HEK293 (cell line): ENCODE measurements around the gene RASGRF2.

Experiments used
- CTCF ChIA-PET: fragments of 350-600 bp; formaldehyde crosslinking; extraction: SDS; loops from one replicate; lab custom pipeline; 2021; ENCODE audit warnings: antibody characterized with exemption; lab: Yijun Ruan, JAX
- POLR2A ChIA-PET: fragments of 300-600 bp; formaldehyde crosslinking; extraction: SDS; loops from one replicate; lab custom pipeline; 2020; ENCODE audit warnings: antibody characterized with exemption, inconsistent platforms; lab: Yijun Ruan, JAX
- H3K27ac ChIP-seq: fragments of 200-500 bp; sonication (Bioruptor generic); 2 replicates; pipeline ENCODE4 v1.5.1; 2014; ENCODE audit warnings: low read depth, low read length, control low read depth, inconsistent platforms; ENCODE audit errors: extremely low read depth
- H3K36me3 ChIP-seq, 2 experiments: fragments of 200-500 bp in 1 of 2; sonication (Bioruptor generic) in 1 of 2; 1 replicate in 1 of 2; 2 replicates in 1 of 2; pipeline ENCODE4 v1.5.1; 2014 to 2017; ENCODE audit warnings: inconsistent platforms in 2 of 2, low read length in 2 of 2; ENCODE audit not compliant: control insufficient read depth in 2 of 2, insufficient read depth in 1 of 2
- H3K4me1 ChIP-seq: fragments of 200-500 bp; sonication (Bioruptor generic); 2 replicates; pipeline ENCODE4 v1.5.1; 2014; ENCODE audit warnings: mild to moderate bottlenecking, low read length, inconsistent platforms; ENCODE audit not compliant: control insufficient read depth, insufficient read depth
- H3K4me3 ChIP-seq: 2 replicates; pipeline ENCODE4 v1.5.1; 2011; ENCODE audit warnings: low read depth, mild to moderate bottlenecking, control low read depth, low read length, moderate library complexity
- H3K9me3 ChIP-seq: fragments of 200-500 bp; sonication (Bioruptor generic); 2 replicates; pipeline ENCODE4 v1.5.1; 2014; ENCODE audit warnings: low read depth, low read length, inconsistent platforms; ENCODE audit not compliant: control insufficient read depth, insufficient read depth
- BCL11A ChIP-seq: fragments of 450-650 bp; formaldehyde crosslinking; IDR thresholded peaks from 2 replicates; pipeline ENCODE4 v1.5.1; 2016; ENCODE audit warnings: low read depth, missing biosample characterization, missing genetic modification characterization
- BCL11B ChIP-seq: fragments of 450-650 bp; formaldehyde crosslinking; IDR thresholded peaks from 2 replicates; pipeline ENCODE4 v1.5.1; 2016; ENCODE audit warnings: low read depth, missing biosample characterization, missing genetic modification characterization
- GLIS1 ChIP-seq: fragments of 450-650 bp; formaldehyde crosslinking; IDR thresholded peaks from 2 replicates; pipeline ENCODE4 v1.5.1; 2016; ENCODE audit warnings: missing biosample characterization, missing genetic modification characterization
- MEIS1 ChIP-seq: sonication (generic); formaldehyde crosslinking; IDR thresholded peaks from 2 replicates; pipeline ENCODE4 v1.8.1; 2022; ENCODE audit warnings: missing genetic modification reagents, mild to moderate bottlenecking, borderline replicate concordance
- RBAK ChIP-seq: fragments of 450-650 bp; formaldehyde crosslinking; IDR thresholded peaks from 2 replicates; pipeline ENCODE4 v1.5.1; 2016; ENCODE audit warnings: missing biosample characterization, missing genetic modification characterization
- ZNF112 ChIP-seq: fragments of 450-650 bp; formaldehyde crosslinking; IDR thresholded peaks from 2 replicates; pipeline ENCODE4 v1.5.0; 2017; ENCODE audit warnings: missing biosample characterization, missing genetic modification characterization
- ZNF133 ChIP-seq: fragments of 450-650 bp; formaldehyde crosslinking; IDR thresholded peaks from 2 replicates; pipeline ENCODE4 v1.5.1; 2016; ENCODE audit warnings: missing biosample characterization, missing genetic modification characterization
- ZNF157 ChIP-seq: fragments of 450-650 bp; formaldehyde crosslinking; IDR thresholded peaks from 2 replicates; pipeline ENCODE4 v1.5.1; 2016; ENCODE audit warnings: missing biosample characterization, missing genetic modification characterization
- ZNF19 ChIP-seq: fragments of 450-650 bp; formaldehyde crosslinking; IDR thresholded peaks from 2 replicates; pipeline ENCODE4; 2016; ENCODE audit warnings: missing biosample characterization, missing genetic modification characterization, low read depth
- ZNF223 ChIP-seq: fragments of 450-650 bp; formaldehyde crosslinking; IDR thresholded peaks from 2 replicates; pipeline ENCODE4 v1.5.1; 2016; ENCODE audit warnings: missing biosample characterization, missing genetic modification characterization
- ZNF423 ChIP-seq: fragments of 450-650 bp; formaldehyde crosslinking; IDR thresholded peaks from 2 replicates; pipeline ENCODE4 v1.5.1; 2016; ENCODE audit warnings: missing biosample characterization, missing genetic modification characterization
- ZNF514 ChIP-seq: fragments of 450-650 bp; formaldehyde crosslinking; IDR thresholded peaks from 2 replicates; pipeline ENCODE4 v1.5.1; 2016; ENCODE audit warnings: missing biosample characterization, missing genetic modification characterization
- ZNF521 ChIP-seq: fragments of 450-650 bp; formaldehyde crosslinking; IDR thresholded peaks from 2 replicates; pipeline ENCODE4 v1.5.1; 2017; ENCODE audit warnings: missing biosample characterization, mild to moderate bottlenecking, missing genetic modification characterization
- ZNF530 ChIP-seq: fragments of 450-650 bp; formaldehyde crosslinking; IDR thresholded peaks from 2 replicates; pipeline ENCODE4 v1.5.1; 2016; ENCODE audit warnings: low read depth, missing biosample characterization, missing genetic modification characterization
- ZNF549 ChIP-seq: fragments of 450-650 bp; IDR thresholded peaks from 2 replicates; pipeline ENCODE4 v1.5.1; 2018; ENCODE audit warnings: missing biosample characterization, missing genetic modification characterization, mild to moderate bottlenecking, inconsistent platforms, moderate library complexity
- ZNF624 ChIP-seq: fragments of 450-650 bp; formaldehyde crosslinking; IDR thresholded peaks from 2 replicates; pipeline ENCODE4 v1.5.1; 2017; ENCODE audit warnings: missing biosample characterization, missing genetic modification characterization
- ZNF747 ChIP-seq: fragments of 450-650 bp; formaldehyde crosslinking; IDR thresholded peaks from 2 replicates; pipeline ENCODE4 v1.5.1; 2016; ENCODE audit warnings: missing biosample characterization, missing genetic modification characterization
- ZNF830 ChIP-seq: fragments of 450-650 bp; IDR thresholded peaks from 2 replicates; pipeline ENCODE4 v1.5.0; 2018; ENCODE audit warnings: missing biosample characterization, missing genetic modification characterization, low read depth, mild to moderate bottlenecking, moderate library complexity
- ZXDB ChIP-seq: fragments of 450-650 bp; formaldehyde crosslinking; IDR thresholded peaks from 2 replicates; pipeline ENCODE4 v1.5.1; 2016; ENCODE audit warnings: missing biosample characterization, missing genetic modification characterization
- TF ChIP-seq, protein P1 (sequence below): fragments of 450-650 bp; formaldehyde crosslinking; IDR thresholded peaks from 2 replicates; pipeline ENCODE4 v1.5.1; 2016; ENCODE audit warnings: missing biosample characterization, missing genetic modification characterization
- TF ChIP-seq, protein P2 (sequence below): fragments of 450-650 bp; formaldehyde crosslinking; conservative IDR thresholded peaks from 2 replicates; pipeline ENCODE4 v1.5.1; 2016; ENCODE audit warnings: low read depth, missing biosample characterization, missing genetic modification characterization
- TF ChIP-seq, protein P3 (sequence below): fragments of 450-650 bp; formaldehyde crosslinking; IDR thresholded peaks from 2 replicates; pipeline ENCODE4 v1.5.1; 2016; ENCODE audit warnings: missing biosample characterization, missing genetic modification characterization
- TF ChIP-seq, protein P4 (sequence below): fragments of 450-650 bp; IDR thresholded peaks from 2 replicates; pipeline ENCODE4 v1.5.1; 2018; ENCODE audit warnings: missing biosample characterization, missing genetic modification characterization

The RASGRF2 gene

DNA sequence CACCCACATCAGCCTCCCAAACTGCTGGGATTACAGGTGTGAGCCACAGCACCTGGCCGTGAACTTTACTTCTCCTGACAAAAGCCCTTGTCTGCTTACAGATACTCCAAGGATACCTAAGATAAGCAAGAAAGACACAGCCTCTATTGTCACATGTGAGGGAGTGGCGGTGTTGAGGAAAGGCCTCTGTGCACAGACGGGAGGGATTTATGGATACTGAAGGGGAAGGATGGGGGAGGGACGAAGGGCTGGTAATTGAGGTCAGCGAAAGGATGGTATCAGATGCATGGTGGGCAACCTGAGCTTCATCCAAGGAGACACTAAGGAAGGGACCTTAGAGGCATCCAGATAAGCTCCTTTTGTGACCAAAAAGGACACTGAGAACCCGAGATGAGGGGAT is 206.3 kb downstream of the RASGRF2 start:
- H3K36me3 ChIP-seq = no peaks in the 10 kb centered on the region
- no peaks in the 10 kb centered on the region for H3K4me1 ChIP-seq
- TF ChIP-seq, protein P1, sequence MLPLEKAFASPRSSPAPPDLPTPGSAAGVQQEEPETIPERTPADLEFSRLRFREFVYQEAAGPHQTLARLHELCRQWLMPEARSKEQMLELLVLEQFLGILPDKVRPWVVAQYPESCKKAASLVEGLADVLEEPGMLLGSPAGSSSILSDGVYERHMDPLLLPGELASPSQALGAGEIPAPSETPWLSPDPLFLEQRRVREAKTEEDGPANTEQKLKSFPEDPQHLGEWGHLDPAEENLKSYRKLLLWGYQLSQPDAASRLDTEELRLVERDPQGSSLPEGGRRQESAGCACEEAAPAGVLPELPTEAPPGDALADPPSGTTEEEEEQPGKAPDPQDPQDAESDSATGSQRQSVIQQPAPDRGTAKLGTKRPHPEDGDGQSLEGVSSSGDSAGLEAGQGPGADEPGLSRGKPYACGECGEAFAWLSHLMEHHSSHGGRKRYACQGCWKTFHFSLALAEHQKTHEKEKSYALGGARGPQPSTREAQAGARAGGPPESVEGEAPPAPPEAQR = no peak
- no peak overlapping the region for H3K27ac ChIP-seq
- H3K9me3 ChIP-seq = no peaks in the 10 kb centered on the region
- H3K4me3 ChIP-seq = no peak overlapping the region
- POLR2A ChIA-PET = no interaction called here
- CTCF ChIA-PET = interaction anchor here (0.6 to 2.6 kb wide), 14 partner anchors 11 to 699 kb away, joined by 3 to 22 read pairs (median 4); no protein-coding TSS in a partner anchor

- POLR2A ChIA-PET = no interaction called here
- H3K9me3 ChIP-seq = no peaks in the 10 kb centered on the region
- no peak for TF ChIP-seq ZNF747 (tag by site-specific recombination)
- TF ChIP-seq MEIS1 (CRISPR knock-in tag) = no peak
- TF ChIP-seq, protein P2, sequence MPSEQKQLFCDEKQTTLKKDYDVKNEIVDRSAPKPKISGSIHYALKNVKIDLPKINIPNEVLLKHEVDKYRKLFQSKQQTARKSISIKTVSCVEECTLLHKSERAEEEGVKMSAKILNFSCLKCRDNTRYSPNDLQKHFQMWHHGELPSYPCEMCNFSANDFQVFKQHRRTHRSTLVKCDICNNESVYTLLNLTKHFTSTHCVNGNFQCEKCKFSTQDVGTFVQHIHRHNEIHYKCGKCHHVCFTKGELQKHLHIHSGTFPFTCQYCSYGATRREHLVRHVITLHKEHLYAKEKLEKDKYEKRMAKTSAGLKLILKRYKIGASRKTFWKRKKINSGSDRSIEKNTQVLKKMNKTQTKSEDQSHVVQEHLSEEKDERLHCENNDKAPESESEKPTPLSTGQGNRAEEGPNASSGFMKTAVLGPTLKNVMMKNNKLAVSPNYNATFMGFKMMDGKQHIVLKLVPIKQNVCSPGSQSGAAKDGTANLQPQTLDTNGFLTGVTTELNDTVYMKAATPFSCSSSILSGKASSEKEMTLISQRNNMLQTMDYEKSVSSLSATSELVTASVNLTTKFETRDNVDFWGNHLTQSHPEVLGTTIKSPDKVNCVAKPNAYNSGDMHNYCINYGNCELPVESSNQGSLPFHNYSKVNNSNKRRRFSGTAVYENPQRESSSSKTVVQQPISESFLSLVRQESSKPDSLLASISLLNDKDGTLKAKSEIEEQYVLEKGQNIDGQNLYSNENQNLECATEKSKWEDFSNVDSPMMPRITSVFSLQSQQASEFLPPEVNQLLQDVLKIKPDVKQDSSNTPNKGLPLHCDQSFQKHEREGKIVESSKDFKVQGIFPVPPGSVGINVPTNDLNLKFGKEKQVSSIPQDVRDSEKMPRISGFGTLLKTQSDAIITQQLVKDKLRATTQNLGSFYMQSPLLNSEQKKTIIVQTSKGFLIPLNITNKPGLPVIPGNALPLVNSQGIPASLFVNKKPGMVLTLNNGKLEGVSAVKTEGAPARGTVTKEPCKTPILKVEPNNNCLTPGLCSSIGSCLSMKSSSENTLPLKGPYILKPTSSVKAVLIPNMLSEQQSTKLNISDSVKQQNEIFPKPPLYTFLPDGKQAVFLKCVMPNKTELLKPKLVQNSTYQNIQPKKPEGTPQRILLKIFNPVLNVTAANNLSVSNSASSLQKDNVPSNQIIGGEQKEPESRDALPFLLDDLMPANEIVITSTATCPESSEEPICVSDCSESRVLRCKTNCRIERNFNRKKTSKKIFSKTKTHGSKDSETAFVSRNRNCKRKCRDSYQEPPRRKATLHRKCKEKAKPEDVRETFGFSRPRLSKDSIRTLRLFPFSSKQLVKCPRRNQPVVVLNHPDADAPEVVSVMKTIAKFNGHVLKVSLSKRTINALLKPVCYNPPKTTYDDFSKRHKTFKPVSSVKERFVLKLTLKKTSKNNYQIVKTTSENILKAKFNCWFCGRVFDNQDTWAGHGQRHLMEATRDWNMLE = no peak
- TF ChIP-seq ZNF223 (tag by site-specific recombination) = no peak
- TF ChIP-seq ZNF530 (tag by site-specific recombination) = no peak
- no peak for TF ChIP-seq ZNF112 (tag by site-specific recombination)
- no peak for TF ChIP-seq BCL11A (tag by site-specific recombination)
- TF ChIP-seq ZNF549 (tag by site-specific recombination) = no peak
- no peak for TF ChIP-seq ZXDB
- no peaks in the 10 kb centered on the region for H3K36me3 ChIP-seq
- 0 out of 2 replicates have a peak, but pooled peaks cover 3% of the 10 kb centered on the region for H3K4me1 ChIP-seq
- H3K27ac ChIP-seq = no peak overlapping the region
- no peak overlapping the region for H3K4me3 ChIP-seq
- CTCF ChIA-PET = interaction anchor here (0.6 to 2.6 kb wide), 8 partner anchors 10 to 699 kb away, joined by 3 to 22 read pairs (median 4); no protein-coding TSS in a partner anchor
Measured at GRCh38 chr5:81167078-81167477, 206.9 kb downstream of the RASGRF2 start.

DNA sequence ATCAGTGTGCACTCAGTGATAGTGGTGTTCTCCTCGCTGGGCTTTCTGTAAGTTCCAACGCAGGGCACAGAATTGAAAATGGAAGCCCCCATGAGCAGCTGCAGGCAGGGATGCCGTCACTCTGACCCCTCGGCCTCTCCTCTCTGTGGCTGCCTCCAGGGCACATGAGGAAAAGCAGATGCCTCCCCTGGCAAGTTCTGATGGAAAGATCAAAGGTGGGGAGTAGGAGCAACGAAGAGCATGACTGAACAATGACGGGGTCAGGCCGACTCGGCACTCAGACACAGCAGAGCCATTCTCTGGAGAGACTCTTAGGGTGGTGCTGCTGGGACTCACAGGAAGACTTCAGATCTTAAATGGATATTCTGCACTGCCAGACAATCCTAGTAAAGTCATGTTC is 207.4 kb downstream of the RASGRF2 start:
- Histone ChIP-seq H3K36me3 (no peaks in the 10 kb centered on the region), H3K9me3 (no peaks in the 10 kb centered on the region), H3K4me1 (peaks cover 3% of the 10 kb centered on the region; the same call in 1 of the 2 replicates), H3K27ac (no peak overlapping the region), H3K4me3 (no peak overlapping the region)
- CTCF ChIA-PET = interaction anchor here (0.6 to 2.6 kb wide), 4 partner anchors 9 to 130 kb away, joined by 3 to 18 read pairs (median 4); no protein-coding TSS in a partner anchor
- TF ChIP-seq, protein P3, sequence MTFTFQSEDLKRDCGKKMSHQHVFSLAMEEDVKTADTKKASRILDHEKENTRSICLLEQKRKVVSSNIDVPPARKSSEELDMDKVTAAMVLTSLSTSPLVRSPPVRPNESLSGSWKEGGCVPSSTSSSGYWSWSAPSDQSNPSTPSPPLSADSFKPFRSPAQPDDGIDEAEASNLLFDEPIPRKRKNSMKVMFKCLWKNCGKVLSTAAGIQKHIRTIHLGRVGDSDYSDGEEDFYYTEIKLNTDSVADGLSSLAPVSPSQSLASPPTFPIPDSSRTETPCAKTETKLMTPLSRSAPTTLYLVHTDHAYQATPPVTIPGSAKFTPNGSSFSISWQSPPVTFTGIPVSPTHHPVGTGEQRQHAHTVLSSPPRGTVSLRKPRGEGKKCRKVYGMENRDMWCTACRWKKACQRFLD (tag by site-specific recombination) = no peak
- no peak for TF ChIP-seq MEIS1 (CRISPR knock-in tag)
- no peak for TF ChIP-seq ZNF19 (tag by site-specific recombination)
- no peak for TF ChIP-seq ZNF624 (tag by site-specific recombination)
- no peak for TF ChIP-seq GLIS1 (tag by site-specific recombination)
- no peak for TF ChIP-seq BCL11B (tag by site-specific recombination)
- TF ChIP-seq ZNF747 (tag by site-specific recombination) = no peak
- TF ChIP-seq ZNF514 (tag by site-specific recombination) = no peak
- TF ChIP-seq ZNF157 = no peak
- TF ChIP-seq ZNF830 (tag by site-specific recombination) = no peak
- TF ChIP-seq ZNF521 = no peak
- TF ChIP-seq ZNF423 (tag by site-specific recombination) = no peak
- TF ChIP-seq, protein P4, sequence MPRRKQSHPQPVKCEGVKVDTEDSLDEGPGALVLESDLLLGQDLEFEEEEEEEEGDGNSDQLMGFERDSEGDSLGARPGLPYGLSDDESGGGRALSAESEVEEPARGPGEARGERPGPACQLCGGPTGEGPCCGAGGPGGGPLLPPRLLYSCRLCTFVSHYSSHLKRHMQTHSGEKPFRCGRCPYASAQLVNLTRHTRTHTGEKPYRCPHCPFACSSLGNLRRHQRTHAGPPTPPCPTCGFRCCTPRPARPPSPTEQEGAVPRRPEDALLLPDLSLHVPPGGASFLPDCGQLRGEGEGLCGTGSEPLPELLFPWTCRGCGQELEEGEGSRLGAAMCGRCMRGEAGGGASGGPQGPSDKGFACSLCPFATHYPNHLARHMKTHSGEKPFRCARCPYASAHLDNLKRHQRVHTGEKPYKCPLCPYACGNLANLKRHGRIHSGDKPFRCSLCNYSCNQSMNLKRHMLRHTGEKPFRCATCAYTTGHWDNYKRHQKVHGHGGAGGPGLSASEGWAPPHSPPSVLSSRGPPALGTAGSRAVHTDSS = no peak
- no peak for TF ChIP-seq ZNF133 (tag by site-specific recombination)
- TF ChIP-seq RBAK = no peak
- POLR2A ChIA-PET = no interaction called here
